Measurements from ENCODE around the gene TMC5.
"Not testable (repeated sequence)": the region's sequence is repeated elsewhere in the genome, so short reads cannot be mapped to it uniquely, and the experiment has no call there.

Gene TMC5

GRCh38 chr16:19527161-19527560 lies 109.5 kb downstream of the TMC5 start:
- DNase-seq (ENCODE audit: low read depth): no peak
- TF ChIP-seq, protein P1, sequence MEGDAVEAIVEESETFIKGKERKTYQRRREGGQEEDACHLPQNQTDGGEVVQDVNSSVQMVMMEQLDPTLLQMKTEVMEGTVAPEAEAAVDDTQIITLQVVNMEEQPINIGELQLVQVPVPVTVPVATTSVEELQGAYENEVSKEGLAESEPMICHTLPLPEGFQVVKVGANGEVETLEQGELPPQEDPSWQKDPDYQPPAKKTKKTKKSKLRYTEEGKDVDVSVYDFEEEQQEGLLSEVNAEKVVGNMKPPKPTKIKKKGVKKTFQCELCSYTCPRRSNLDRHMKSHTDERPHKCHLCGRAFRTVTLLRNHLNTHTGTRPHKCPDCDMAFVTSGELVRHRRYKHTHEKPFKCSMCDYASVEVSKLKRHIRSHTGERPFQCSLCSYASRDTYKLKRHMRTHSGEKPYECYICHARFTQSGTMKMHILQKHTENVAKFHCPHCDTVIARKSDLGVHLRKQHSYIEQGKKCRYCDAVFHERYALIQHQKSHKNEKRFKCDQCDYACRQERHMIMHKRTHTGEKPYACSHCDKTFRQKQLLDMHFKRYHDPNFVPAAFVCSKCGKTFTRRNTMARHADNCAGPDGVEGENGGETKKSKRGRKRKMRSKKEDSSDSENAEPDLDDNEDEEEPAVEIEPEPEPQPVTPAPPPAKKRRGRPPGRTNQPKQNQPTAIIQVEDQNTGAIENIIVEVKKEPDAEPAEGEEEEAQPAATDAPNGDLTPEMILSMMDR (IDR thresholded peaks at IDR 0.05; ENCODE audit: control insufficient read depth, extremely low read depth, insufficient read depth): no peak
- H3K4me3 ChIP-seq (ENCODE audit: low read depth, low read length): no peak overlapping the region

DNA sequence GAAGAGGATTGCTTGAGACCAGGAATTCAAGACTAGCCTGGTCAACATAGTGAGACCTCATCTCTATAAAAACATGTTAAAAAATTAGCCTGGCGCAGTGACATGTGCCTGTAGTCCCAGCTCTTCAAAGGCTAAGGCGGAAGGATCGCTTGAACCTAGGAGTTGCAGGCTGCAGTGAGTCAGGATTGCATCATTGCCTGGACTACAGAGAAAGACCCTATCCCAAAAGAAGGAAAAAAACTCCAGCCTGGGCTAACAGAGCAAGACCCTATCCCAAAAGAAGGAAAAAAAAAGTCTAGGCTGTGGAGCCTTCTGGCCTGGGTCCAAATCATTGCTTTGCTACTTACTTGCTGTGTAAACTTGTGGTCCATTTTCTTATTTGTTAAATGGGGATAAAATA lies 111.0 kb downstream of the TMC5 start:
- no peak for DNase-seq (ENCODE audit: low read depth)
- no peak overlapping the region for H3K4me3 ChIP-seq (ENCODE audit: low read depth, low read length)
- TF ChIP-seq, protein P1 (IDR thresholded peaks at IDR 0.05; ENCODE audit: control insufficient read depth, extremely low read depth, insufficient read depth): no peak

DNA sequence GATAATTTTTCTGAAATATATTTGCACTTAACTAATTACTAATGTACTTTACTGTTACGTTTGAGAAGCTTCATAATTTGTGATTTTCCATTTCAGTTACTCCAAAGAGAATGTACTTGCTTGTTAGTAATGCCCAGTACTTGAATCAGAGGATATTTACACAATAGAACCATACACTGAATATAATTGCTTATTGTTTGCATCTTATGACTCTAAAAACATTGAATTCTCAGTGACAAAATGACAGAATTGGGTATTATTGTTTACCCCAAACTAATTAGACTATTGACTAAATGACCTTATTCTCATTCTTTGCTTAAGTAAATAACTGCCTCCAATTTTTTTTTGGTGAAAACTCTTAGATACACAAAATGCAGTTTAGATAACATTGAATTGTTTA lies 114.9 kb downstream of the TMC5 start:
- H3K4me3 ChIP-seq (ENCODE audit: low read depth, low read length): no peak overlapping the region
- TF ChIP-seq, protein P1 (IDR thresholded peaks at IDR 0.05; ENCODE audit: control insufficient read depth, extremely low read depth, insufficient read depth): no peak
- no peak for DNase-seq (ENCODE audit: low read depth)

DNA sequence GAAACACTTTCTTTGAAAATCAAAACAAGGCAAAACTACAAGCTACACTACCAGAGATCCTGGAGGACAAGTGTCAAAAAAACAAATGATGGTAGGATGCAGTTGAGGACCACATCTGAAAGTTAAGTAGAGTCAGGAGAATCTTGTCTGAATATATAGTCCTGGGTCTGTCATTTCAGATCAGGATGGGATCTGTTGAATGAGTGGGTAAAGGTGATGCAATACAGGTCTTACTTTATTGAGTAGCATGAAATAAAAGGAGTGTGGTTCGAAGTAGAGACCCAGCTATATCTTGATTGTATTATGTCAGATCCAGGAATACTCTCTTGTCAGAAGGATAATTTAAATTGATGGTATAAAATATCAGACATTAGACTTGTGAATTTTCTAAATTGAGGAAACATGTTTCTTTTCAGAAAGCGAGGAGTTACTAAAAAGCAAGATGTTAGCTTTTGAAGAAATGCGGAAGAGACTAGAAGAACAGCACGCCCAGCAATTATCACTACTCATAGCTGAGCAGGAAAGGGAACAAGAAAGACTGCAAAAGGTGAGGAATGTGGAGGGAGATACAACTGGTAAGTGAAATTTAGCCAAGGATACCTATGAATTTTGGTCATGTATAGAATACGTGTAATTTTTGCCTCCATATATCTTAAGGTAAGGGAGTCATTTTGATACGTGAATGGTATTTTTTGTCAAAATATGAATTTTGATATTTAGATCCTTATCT lies 122.7 kb downstream of the TMC5 start:
- DNase-seq (ENCODE audit: low read depth): no peak
- TF ChIP-seq, protein P1 (IDR thresholded peaks at IDR 0.05; ENCODE audit: control insufficient read depth, extremely low read depth, insufficient read depth): no peak
- H3K4me3 ChIP-seq (ENCODE audit: low read depth, low read length): no peak overlapping the region

DNA sequence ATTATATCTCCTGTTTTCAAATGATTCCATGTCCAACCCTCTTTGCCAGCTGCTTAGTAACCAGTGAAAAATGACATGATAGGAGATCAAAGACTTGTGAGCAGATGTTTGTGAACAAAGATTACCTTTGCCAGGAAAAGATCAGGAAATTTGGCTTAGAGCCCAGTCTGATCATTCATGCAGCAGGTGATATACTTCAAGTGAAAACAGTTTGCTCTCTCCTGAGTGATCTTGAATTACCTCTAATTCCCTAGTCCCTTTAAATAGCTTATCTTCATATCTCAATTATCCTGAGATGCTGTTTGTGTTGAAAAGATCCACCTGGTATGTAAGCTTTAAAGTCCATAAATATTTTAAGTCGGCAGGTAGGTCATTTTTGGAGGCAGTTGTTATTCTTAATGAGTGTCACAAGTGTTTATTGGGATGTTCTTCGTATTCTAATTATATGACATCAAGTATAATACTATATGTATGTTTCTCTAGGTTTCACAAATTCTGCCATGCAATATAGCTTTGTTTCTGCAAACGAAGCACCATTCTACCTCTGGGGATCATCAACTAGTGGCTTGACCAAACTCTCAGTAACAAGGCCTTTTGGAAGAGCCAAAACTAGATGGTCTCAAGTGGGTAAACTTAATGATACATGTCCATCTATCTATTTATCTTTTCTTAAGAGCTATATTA lies 124.6 kb downstream of the TMC5 start:
- DNase-seq (ENCODE audit: low read depth): peak; percentile 75
- TF ChIP-seq, protein P1 (IDR thresholded peaks at IDR 0.05; ENCODE audit: control insufficient read depth, extremely low read depth, insufficient read depth): no peak
- no peak overlapping the region for H3K4me3 ChIP-seq (ENCODE audit: low read depth, low read length)

DNA sequence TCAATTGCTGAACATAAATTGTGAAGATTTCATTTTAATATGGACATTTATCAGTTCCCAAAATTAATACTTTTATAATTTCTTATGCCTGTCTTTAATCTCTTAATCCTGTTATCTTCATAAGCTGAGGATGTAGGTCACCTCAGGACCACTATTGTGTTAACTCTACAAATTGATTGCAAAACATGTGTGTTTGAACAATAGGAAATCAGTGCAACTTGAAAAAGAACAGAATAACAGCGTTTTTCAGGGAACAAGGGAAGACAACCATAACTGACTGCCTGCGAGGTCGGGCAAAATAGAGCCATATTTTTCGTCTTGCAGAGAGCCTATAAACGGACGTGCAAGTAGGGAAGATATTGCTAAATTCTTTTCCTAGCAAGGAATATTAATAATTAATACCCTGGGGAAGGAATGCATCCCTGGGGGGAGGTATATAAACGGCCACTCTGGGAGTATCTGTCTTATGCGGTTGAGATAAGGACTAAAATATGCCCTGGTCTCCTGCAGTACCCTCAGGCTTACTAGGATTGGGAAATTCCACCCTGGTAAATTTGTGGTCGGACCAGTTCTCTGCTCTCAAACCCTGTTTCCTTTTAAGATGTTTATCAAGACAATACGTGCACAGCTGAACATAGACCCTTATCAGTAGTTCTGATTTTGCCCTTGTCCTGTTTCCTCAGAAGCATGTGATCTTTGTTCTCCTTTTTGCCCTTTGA lies 125.8 kb downstream of the TMC5 start:
- not testable (repeated sequence) for H3K4me3 ChIP-seq (ENCODE audit: low read depth, low read length); DNase-seq (ENCODE audit: low read depth)

DNA sequence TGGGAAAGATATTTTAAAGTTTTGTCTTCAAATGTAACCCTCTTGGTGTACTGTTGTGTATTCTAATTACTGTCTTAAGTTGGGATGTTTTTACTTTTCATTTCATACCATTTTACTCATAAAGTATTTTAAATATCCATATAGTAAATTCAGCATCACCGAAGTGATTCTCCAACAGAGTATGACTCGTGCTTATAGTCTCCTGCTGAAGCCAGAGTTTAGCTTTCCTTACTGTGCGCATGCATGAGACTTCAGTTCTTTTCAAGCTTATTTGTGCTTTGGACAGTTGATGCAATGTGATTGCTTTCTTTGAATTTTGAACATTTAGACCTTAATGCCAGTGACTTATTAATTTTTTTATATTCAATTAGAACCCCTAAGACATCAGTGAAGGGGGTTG lies 130.5 kb downstream of the TMC5 start:
- TF ChIP-seq, protein P1 (IDR thresholded peaks at IDR 0.05; ENCODE audit: control insufficient read depth, extremely low read depth, insufficient read depth): no peak
- no peak for DNase-seq (ENCODE audit: low read depth)
- no peak overlapping the region for H3K4me3 ChIP-seq (ENCODE audit: low read depth, low read length)
